ENCODE data around the gene PXMP4.

DNA sequence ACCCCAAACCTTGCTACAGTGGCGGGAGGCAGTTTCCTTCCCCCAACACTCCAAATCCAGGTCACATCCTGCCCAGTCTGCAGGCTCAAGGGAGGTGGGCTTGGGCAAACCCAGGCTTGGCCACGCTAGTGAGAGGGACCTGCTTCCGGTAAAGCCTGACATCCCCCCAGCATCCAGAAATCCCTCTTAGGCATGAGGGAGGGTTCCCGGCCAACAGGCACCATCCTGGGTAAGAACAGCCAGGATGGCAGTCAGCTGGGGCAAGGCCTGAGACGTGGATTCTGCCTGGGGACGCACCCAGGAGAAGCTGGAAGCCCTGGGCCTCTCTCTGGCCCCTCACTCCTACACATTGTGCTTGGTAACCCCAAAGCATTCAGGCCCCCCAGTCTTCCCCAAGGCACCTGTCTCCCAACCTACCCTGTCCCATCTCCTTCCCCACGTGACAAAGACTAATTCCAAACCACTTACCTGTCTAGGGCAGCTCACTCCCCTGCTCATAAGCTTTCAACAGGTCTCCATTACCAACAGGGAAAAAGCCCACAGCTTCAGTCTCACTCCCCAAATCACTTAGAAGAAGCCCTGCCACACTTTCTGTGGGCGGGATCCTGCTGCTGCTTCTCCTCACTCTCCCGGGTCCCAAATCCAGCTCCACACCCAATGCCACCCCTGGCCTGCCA, 55.9 kb downstream of the PXMP4 start:
- TF ChIP-seq ZNF585B (tag by site-specific recombination; IDR thresholded peaks at IDR 0.05) (no peak), ZNF555 (tag by site-specific recombination; conservative IDR thresholded peaks at IDR 0.05) (no peak), ZNF24 (tag by site-specific recombination; IDR thresholded peaks at IDR 0.05) (no peak), ZNF768 (tag by site-specific recombination; IDR thresholded peaks at IDR 0.05) (no peak)
- TF ChIP-seq, protein P1, sequence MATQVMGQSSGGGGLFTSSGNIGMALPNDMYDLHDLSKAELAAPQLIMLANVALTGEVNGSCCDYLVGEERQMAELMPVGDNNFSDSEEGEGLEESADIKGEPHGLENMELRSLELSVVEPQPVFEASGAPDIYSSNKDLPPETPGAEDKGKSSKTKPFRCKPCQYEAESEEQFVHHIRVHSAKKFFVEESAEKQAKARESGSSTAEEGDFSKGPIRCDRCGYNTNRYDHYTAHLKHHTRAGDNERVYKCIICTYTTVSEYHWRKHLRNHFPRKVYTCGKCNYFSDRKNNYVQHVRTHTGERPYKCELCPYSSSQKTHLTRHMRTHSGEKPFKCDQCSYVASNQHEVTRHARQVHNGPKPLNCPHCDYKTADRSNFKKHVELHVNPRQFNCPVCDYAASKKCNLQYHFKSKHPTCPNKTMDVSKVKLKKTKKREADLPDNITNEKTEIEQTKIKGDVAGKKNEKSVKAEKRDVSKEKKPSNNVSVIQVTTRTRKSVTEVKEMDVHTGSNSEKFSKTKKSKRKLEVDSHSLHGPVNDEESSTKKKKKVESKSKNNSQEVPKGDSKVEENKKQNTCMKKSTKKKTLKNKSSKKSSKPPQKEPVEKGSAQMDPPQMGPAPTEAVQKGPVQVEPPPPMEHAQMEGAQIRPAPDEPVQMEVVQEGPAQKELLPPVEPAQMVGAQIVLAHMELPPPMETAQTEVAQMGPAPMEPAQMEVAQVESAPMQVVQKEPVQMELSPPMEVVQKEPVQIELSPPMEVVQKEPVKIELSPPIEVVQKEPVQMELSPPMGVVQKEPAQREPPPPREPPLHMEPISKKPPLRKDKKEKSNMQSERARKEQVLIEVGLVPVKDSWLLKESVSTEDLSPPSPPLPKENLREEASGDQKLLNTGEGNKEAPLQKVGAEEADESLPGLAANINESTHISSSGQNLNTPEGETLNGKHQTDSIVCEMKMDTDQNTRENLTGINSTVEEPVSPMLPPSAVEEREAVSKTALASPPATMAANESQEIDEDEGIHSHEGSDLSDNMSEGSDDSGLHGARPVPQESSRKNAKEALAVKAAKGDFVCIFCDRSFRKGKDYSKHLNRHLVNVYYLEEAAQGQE (tag by site-specific recombination; IDR thresholded peaks at IDR 0.05), result no peak
- TF ChIP-seq, protein P2, sequence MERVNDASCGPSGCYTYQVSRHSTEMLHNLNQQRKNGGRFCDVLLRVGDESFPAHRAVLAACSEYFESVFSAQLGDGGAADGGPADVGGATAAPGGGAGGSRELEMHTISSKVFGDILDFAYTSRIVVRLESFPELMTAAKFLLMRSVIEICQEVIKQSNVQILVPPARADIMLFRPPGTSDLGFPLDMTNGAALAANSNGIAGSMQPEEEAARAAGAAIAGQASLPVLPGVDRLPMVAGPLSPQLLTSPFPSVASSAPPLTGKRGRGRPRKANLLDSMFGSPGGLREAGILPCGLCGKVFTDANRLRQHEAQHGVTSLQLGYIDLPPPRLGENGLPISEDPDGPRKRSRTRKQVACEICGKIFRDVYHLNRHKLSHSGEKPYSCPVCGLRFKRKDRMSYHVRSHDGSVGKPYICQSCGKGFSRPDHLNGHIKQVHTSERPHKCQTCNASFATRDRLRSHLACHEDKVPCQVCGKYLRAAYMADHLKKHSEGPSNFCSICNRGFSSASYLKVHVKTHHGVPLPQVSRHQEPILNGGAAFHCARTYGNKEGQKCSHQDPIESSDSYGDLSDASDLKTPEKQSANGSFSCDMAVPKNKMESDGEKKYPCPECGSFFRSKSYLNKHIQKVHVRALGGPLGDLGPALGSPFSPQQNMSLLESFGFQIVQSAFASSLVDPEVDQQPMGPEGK (tag by site-specific recombination; IDR thresholded peaks at IDR 0.05), result no peak

Data from HEK293 (cell line).